Epithelial cell of proximal tubule (primary cell): ENCODE results near the gene CCDC148. TPM values are rescaled to one million over a fixed set of nuclear protein-coding genes. Genes with fewer than 3 reads are reported as not detected.
A peak's percentile ranks its signal among the peaks of the same experiment; 100 is the strongest.

Source experiments
- DNase-seq: peaks from one replicate; pipeline ENCODE4 v3.0.0-alpha.2; 2011; ENCODE audit warnings: low read depth
- H3K4me3 ChIP-seq: 2 replicates; pipeline ENCODE4 v1.5.1; 2011; ENCODE audit warnings: low read depth, mild to moderate bottlenecking, low read length
- CTCF ChIP-seq: conservative IDR thresholded peaks from 2 replicates; pipeline ENCODE4 v1.5.1; 2012; ENCODE audit warnings: low read depth, mild to moderate bottlenecking, low read length
- total RNA-seq: library from RNA; depleted of rRNA; stranded (reverse); fragments of >200 nt; gene quantifications from 2 replicates; pipeline ENCODE4 v1.2.3, GENCODE V29; 2015

Gene CCDC148
- total RNA-seq, 1 donor from 2014 or later: 0.86 TPM

- DNase-seq: no peak
- no peak for TF ChIP-seq CTCF
- H3K4me3 ChIP-seq: no peak overlapping the region
Observed at GRCh38 chr2:158405341-158405740, 51.2 kb downstream of the CCDC148 start.

GRCh38 chr2:158403237-158403636 is 53.3 kb downstream of the CCDC148 start:
- DNase-seq: no peak
- TF ChIP-seq CTCF: no peak
- H3K4me3 ChIP-seq: no peak overlapping the region

- no peak overlapping the region for H3K4me3 ChIP-seq
- DNase-seq: no peak
- no peak for TF ChIP-seq CTCF
Observed at GRCh38 chr2:158402665-158403064, 53.9 kb downstream of the CCDC148 start.

- DNase-seq: peak; percentile 64
- TF ChIP-seq CTCF: no peak
- H3K4me3 ChIP-seq: no peak overlapping the region
Observed at GRCh38 chr2:158395166-158395565, 61.4 kb downstream of the CCDC148 start.

GRCh38 chr2:158394453-158394852 is 62.1 kb downstream of the CCDC148 start:
- no peak overlapping the region for H3K4me3 ChIP-seq
- TF ChIP-seq CTCF: no peak
- DNase-seq: no peak

- no peak overlapping the region for H3K4me3 ChIP-seq
- DNase-seq: no peak
- no peak for TF ChIP-seq CTCF
Observed at GRCh38 chr2:158393886-158394285, 62.7 kb downstream of the CCDC148 start.

- H3K4me3 ChIP-seq: no peak overlapping the region
- no peak for DNase-seq
- TF ChIP-seq CTCF: no peak
Observed at GRCh38 chr2:158392687-158393086, 63.9 kb downstream of the CCDC148 start.
